ENCODE measurements around the gene FNBP1.

The FNBP1 gene

GRCh38 chr9:129878291-129878690 is 164.7 kb downstream of the FNBP1 start:
- no peaks in the 10 kb centered on the region for H3K4me1 ChIP-seq (ENCODE audit: low read length)
- no peak overlapping the region for H3K4me3 ChIP-seq (ENCODE audit: low read length)
- TF ChIP-seq EZH2phosphoT487 (IDR thresholded peaks at IDR 0.05; ENCODE audit: low read length), result no peak
- TF ChIP-seq CTCF (IDR thresholded peaks at IDR 0.05; ENCODE audit: low read length), result no peak
- TF ChIP-seq EZH2 (optimal IDR thresholded peaks at IDR 0.05; ENCODE audit: low read depth, low read length), result no peak

GRCh38 chr9:129876815-129877214 is 166.2 kb downstream of the FNBP1 start:
- H3K36me3 ChIP-seq (replicated peaks; ENCODE audit: insufficient read depth, low read length), result no peaks in the 10 kb centered on the region
- no peak overlapping the region for H2AFZ ChIP-seq (ENCODE audit: low read length)
- H3K27me3 ChIP-seq (replicated peaks; ENCODE audit: insufficient read depth, low read length), result no peaks in the 10 kb centered on the region
- no peaks in the 10 kb centered on the region for H3F3A ChIP-seq (ENCODE audit: insufficient read depth, low read length)
- no peak for DNase-seq
- no peak overlapping the region for H3K4me3 ChIP-seq (ENCODE audit: low read length)
- no peak overlapping the region for H3K9ac ChIP-seq (ENCODE audit: low read length)
- no peaks in the 10 kb centered on the region for H3K79me2 ChIP-seq (ENCODE audit: low read length)
- no peaks in the 10 kb centered on the region for H3K4me1 ChIP-seq (ENCODE audit: low read length)
- no peaks in the 10 kb centered on the region for H3K9me3 ChIP-seq (replicated peaks; ENCODE audit: insufficient read depth, low read length)
- no peak for TF ChIP-seq EZH2phosphoT487 (IDR thresholded peaks at IDR 0.05; ENCODE audit: low read length)
- no peak for TF ChIP-seq EZH2 (optimal IDR thresholded peaks at IDR 0.05; ENCODE audit: low read depth, low read length)
- no peak for TF ChIP-seq CTCF (IDR thresholded peaks at IDR 0.05; ENCODE audit: low read length)
- no peaks in the 10 kb centered on the region for H4K20me1 ChIP-seq (ENCODE audit: insufficient read depth, low read length)
- H3K4me2 ChIP-seq (ENCODE audit: low read depth, low read length), result no peak overlapping the region
- H3K9me2 ChIP-seq (replicated peaks; ENCODE audit: insufficient read depth, low read length), result no peaks in the 10 kb centered on the region
- no peak overlapping the region for H3K27ac ChIP-seq (ENCODE audit: low read length)

More at GRCh38 chr9:129878291-129878690, 164.7 kb downstream of the FNBP1 start:
- no peak overlapping the region for H3K27ac ChIP-seq (ENCODE audit: low read length)
- H3K36me3 ChIP-seq (replicated peaks; ENCODE audit: insufficient read depth, low read length), result no peaks in the 10 kb centered on the region
- no peak for DNase-seq
- H3K79me2 ChIP-seq (ENCODE audit: low read length), result no peaks in the 10 kb centered on the region
- H3K9me2 ChIP-seq (replicated peaks; ENCODE audit: insufficient read depth, low read length), result no peaks in the 10 kb centered on the region
- no peaks in the 10 kb centered on the region for H3K9me3 ChIP-seq (replicated peaks; ENCODE audit: insufficient read depth, low read length)
- H4K20me1 ChIP-seq (ENCODE audit: insufficient read depth, low read length), result no peaks in the 10 kb centered on the region
- no peaks in the 10 kb centered on the region for H3F3A ChIP-seq (ENCODE audit: insufficient read depth, low read length)
- H3K4me2 ChIP-seq (ENCODE audit: low read depth, low read length), result no peak overlapping the region
- H3K27me3 ChIP-seq (replicated peaks; ENCODE audit: insufficient read depth, low read length), result no peaks in the 10 kb centered on the region
- no peak overlapping the region for H2AFZ ChIP-seq (ENCODE audit: low read length)
- no peak overlapping the region for H3K9ac ChIP-seq (ENCODE audit: low read length)

GRCh38 chr9:129875687-129876395 is 167.1 kb downstream of the FNBP1 start:
- Histone ChIP-seq H3K27me3 (replicated peaks; ENCODE audit: insufficient read depth, low read length) (no peaks in the 10 kb centered on the region), H3K27ac (ENCODE audit: low read length) (no peak overlapping the region), H4K20me1 (ENCODE audit: insufficient read depth, low read length) (no peaks in the 10 kb centered on the region), H3K4me1 (ENCODE audit: low read length) (no peaks in the 10 kb centered on the region), H3K4me2 (ENCODE audit: low read depth, low read length) (no peak overlapping the region), H3F3A (ENCODE audit: insufficient read depth, low read length) (no peaks in the 10 kb centered on the region), H2AFZ (ENCODE audit: low read length) (no peak overlapping the region), H3K36me3 (replicated peaks; ENCODE audit: insufficient read depth, low read length) (no peaks in the 10 kb centered on the region), H3K79me2 (ENCODE audit: low read length) (no peaks in the 10 kb centered on the region), H3K9ac (ENCODE audit: low read length) (no peak overlapping the region), H3K9me2 (replicated peaks; ENCODE audit: insufficient read depth, low read length) (no peaks in the 10 kb centered on the region), H3K4me3 (ENCODE audit: low read length) (no peak overlapping the region), H3K9me3 (replicated peaks; ENCODE audit: insufficient read depth, low read length) (no peaks in the 10 kb centered on the region)
- no peak for DNase-seq
- no peak for TF ChIP-seq EZH2phosphoT487 (IDR thresholded peaks at IDR 0.05; ENCODE audit: low read length)
- no peak for TF ChIP-seq EZH2 (optimal IDR thresholded peaks at IDR 0.05; ENCODE audit: low read depth, low read length)
- no peak for TF ChIP-seq CTCF (IDR thresholded peaks at IDR 0.05; ENCODE audit: low read length)
